IMR-90 (cell line): Measurements from ENCODE around the gene ZNF750. TPM values are rescaled to one million over a fixed set of nuclear protein-coding genes. Genes with fewer than 3 reads are reported as not detected.
A peak's percentile ranks its signal among the peaks of the same experiment; 100 is the strongest.

ENCODE experiments used
- ATAC-seq: fragments of 200-7000 bp; cut with Tn5 transposase; 2 replicates; pipeline ENCODE4 v1.9.1; 2020; ENCODE audit warnings: low read depth, mild to moderate bottlenecking, moderate library complexity
- BruUV-seq: library from RNA; stranded (reverse); fragments of 400-500 nt; replicated peaks from 2 replicates; lab custom pipeline; 2021; lab: Mats Ljungman, UMichigan
- CTCF ChIA-PET: fragments of 300-600 bp; formaldehyde crosslinking; extraction: SDS; loops from one replicate; lab custom pipeline; 2021; ENCODE audit warnings: antibody characterized with exemption; lab: Yijun Ruan, JAX
- POLR2A ChIA-PET: fragments of 300-600 bp; sonication (Branson Sonifier 250); formaldehyde crosslinking; loops from one replicate; lab custom pipeline; 2022; ENCODE audit warnings: antibody characterized with exemption; ENCODE audit not compliant: unreplicated experiment; lab: Charles Lee
- DNase-seq: peaks from one replicate; pipeline ENCODE4 v3.0.0; 2013
- H2AFZ ChIP-seq: replicated peaks from 2 replicates; pipeline ENCODE3; 2013; ENCODE audit warnings: low read length, mild to moderate bottlenecking; ENCODE audit not compliant: poor library complexity
- H2AK5ac ChIP-seq: 2 replicates; pipeline ENCODE4 v1.6.1; 2013; ENCODE audit warnings: low read depth, low read length, inconsistent platforms
- H2AK9ac ChIP-seq: replicated peaks from 2 replicates; pipeline ENCODE3; 2013; ENCODE audit warnings: mild to moderate bottlenecking, low read depth, low read length, moderate library complexity; ENCODE audit not compliant: poor library complexity
- H2BK120ac ChIP-seq: 2 replicates; pipeline ENCODE4 v1.6.1; 2013; ENCODE audit warnings: low read depth, low read length, inconsistent platforms
- H2BK15ac ChIP-seq: 3 replicates; pipeline ENCODE4 v1.6.1; 2013; ENCODE audit warnings: low read depth, low read length, inconsistent platforms
- H2BK20ac ChIP-seq: 2 replicates; pipeline ENCODE4 v1.6.1; 2013; ENCODE audit warnings: low read depth, mild to moderate bottlenecking, inconsistent platforms, low read length, moderate library complexity
- H2BK5ac ChIP-seq: 2 replicates; pipeline ENCODE4 v1.6.1; 2013; ENCODE audit warnings: mild to moderate bottlenecking, low read depth, low read length, inconsistent platforms; ENCODE audit not compliant: poor library complexity, severe bottlenecking
- H3K14ac ChIP-seq: replicated peaks from 2 replicates; pipeline ENCODE4 v1.6.1; 2013; ENCODE audit warnings: low read depth, low read length, inconsistent platforms
- H3K18ac ChIP-seq: 2 replicates; pipeline ENCODE4 v1.6.1; 2013; ENCODE audit warnings: low read depth, low read length, control low read depth
- H3K23ac ChIP-seq: 2 replicates; pipeline ENCODE4 v1.6.1; 2013; ENCODE audit warnings: low read depth, low read length, inconsistent platforms
- H3K27ac ChIP-seq: 2 replicates; pipeline ENCODE4 v1.5.1; 2013; ENCODE audit warnings: mild to moderate bottlenecking, control low read depth, low read length; ENCODE audit not compliant: insufficient read depth
- H3K27me3 ChIP-seq: 2 replicates; pipeline ENCODE4 v1.6.1; 2013; ENCODE audit warnings: low read length; ENCODE audit not compliant: control insufficient read depth, insufficient read depth
- H3K36me3 ChIP-seq: 2 replicates; pipeline ENCODE4 v1.6.1; 2013; ENCODE audit warnings: low read length, mixed read lengths; ENCODE audit not compliant: control insufficient read depth, insufficient read depth
- H3K4ac ChIP-seq: 2 replicates; pipeline ENCODE4 v1.6.1; 2013; ENCODE audit warnings: low read depth, low read length, inconsistent platforms
- H3K4me1 ChIP-seq: 2 replicates; pipeline ENCODE4 v1.6.1; 2013; ENCODE audit warnings: low read length, mixed read lengths; ENCODE audit not compliant: control insufficient read depth, insufficient read depth
- H3K4me2 ChIP-seq: 2 replicates; pipeline ENCODE4 v1.6.1; 2013; ENCODE audit warnings: low read depth, mild to moderate bottlenecking, control low read depth, low read length, moderate library complexity
- H3K4me3 ChIP-seq: 2 replicates; pipeline ENCODE4 v1.5.1; 2013; ENCODE audit warnings: low read depth, mild to moderate bottlenecking, control low read depth, low read length, moderate library complexity; ENCODE audit not compliant: insufficient read depth
- H3K56ac ChIP-seq: 2 replicates; pipeline ENCODE4 v1.6.1; 2013; ENCODE audit warnings: low read length, inconsistent platforms; ENCODE audit not compliant: insufficient read depth; ENCODE audit errors: extremely low read depth
- H3K79me1 ChIP-seq, 2 experiments: 2 replicates each; pipeline ENCODE4 v1.6.1; 2013; ENCODE audit warnings: low read length in 2 of 2, inconsistent platforms in 1 of 2, low read depth in 1 of 2
- H3K9ac ChIP-seq: 2 replicates; pipeline ENCODE4 v1.6.1; 2013; ENCODE audit warnings: low read depth, low read length, control low read depth
- H3K9me1 ChIP-seq: 2 replicates; pipeline ENCODE4 v1.6.1; 2013; ENCODE audit warnings: low read length, inconsistent platforms; ENCODE audit not compliant: insufficient read depth
- H3K9me3 ChIP-seq: 2 replicates; pipeline ENCODE4 v1.6.1; 2013; ENCODE audit warnings: low read length; ENCODE audit not compliant: control insufficient read depth, insufficient read depth
- H4K20me1 ChIP-seq: 2 replicates; pipeline ENCODE4 v1.6.1; 2013; ENCODE audit warnings: low read length, inconsistent platforms; ENCODE audit not compliant: insufficient read depth
- H4K5ac ChIP-seq: 2 replicates; pipeline ENCODE4 v1.6.1; 2013; ENCODE audit warnings: mild to moderate bottlenecking, low read depth, low read length, control low read depth
- H4K8ac ChIP-seq, 2 experiments: 2 replicates each; pipeline ENCODE4 v1.6.1; 2013; ENCODE audit warnings: low read depth in 2 of 2, low read length in 2 of 2, control low read depth in 1 of 2, inconsistent platforms in 1 of 2
- H4K91ac ChIP-seq: 2 replicates; pipeline ENCODE4 v1.6.1; 2013; ENCODE audit warnings: low read depth, low read length, inconsistent platforms; ENCODE audit not compliant: insufficient read depth
- BHLHE40 ChIP-seq: fragments of 150-350 bp; IDR thresholded peaks from 2 replicates; pipeline ENCODE4 v1.6.1; 2016; ENCODE audit warnings: mild to moderate bottlenecking, low read depth, low read length
- CEBPB ChIP-seq: IDR thresholded peaks from 2 replicates; pipeline ENCODE4 v1.6.1; 2012; ENCODE audit warnings: low read depth, low read length, improper control_type of control experiment
- CHD1 ChIP-seq: IDR thresholded peaks from 2 replicates; pipeline ENCODE4 v1.6.1; 2012; ENCODE audit warnings: low read depth, low read length, improper control_type of control experiment
- FOS ChIP-seq: fragments of 150-350 bp; IDR thresholded peaks from 2 replicates; pipeline ENCODE4 v1.6.1; 2016; ENCODE audit warnings: low read depth, low read length
- MAFK ChIP-seq: IDR thresholded peaks from 2 replicates; pipeline ENCODE4 v1.6.1; 2012; ENCODE audit warnings: low read depth, low read length, improper control_type of control experiment
- MAZ ChIP-seq: IDR thresholded peaks from 2 replicates; pipeline ENCODE4 v1.6.1; 2012; ENCODE audit warnings: low read depth, mild to moderate bottlenecking, low read length, improper control_type of control experiment, moderate library complexity, borderline replicate concordance
- MXI1 ChIP-seq: IDR thresholded peaks from 2 replicates; pipeline ENCODE4 v1.6.1; 2012; ENCODE audit warnings: low read depth, mild to moderate bottlenecking, low read length, moderate library complexity, borderline replicate concordance
- NFE2L2 ChIP-seq: fragments of 150-350 bp; IDR thresholded peaks from 2 replicates; pipeline ENCODE4 v1.6.1; 2016; ENCODE audit warnings: low read depth, mild to moderate bottlenecking, low read length
- POLR2A ChIP-seq: IDR thresholded peaks from 2 replicates; pipeline ENCODE4 v1.6.1; 2012; ENCODE audit warnings: mild to moderate bottlenecking, low read depth, low read length
- RAD21 ChIP-seq: IDR thresholded peaks from 2 replicates; pipeline ENCODE4 v1.6.1; 2012; ENCODE audit warnings: low read length, improper control_type of control experiment
- RCOR1 ChIP-seq: IDR thresholded peaks from 2 replicates; pipeline ENCODE4 v1.6.1; 2012; ENCODE audit warnings: mild to moderate bottlenecking, low read length, improper control_type of control experiment; ENCODE audit not compliant: insufficient replicate concordance
- RFX5 ChIP-seq: IDR thresholded peaks from 2 replicates; pipeline ENCODE4 v1.8.0; 2012; ENCODE audit warnings: low read depth, mild to moderate bottlenecking, low read length, moderate library complexity
- SMC3 ChIP-seq: fragments of 150-350 bp; IDR thresholded peaks from 2 replicates; pipeline ENCODE4 v1.6.1; 2016; ENCODE audit warnings: low read depth, mild to moderate bottlenecking, antibody characterized with exemption, low read length, moderate library complexity
- WGBS, 2 experiments: methylation state at CpG; one replicate each; pipeline versions ENCODE4 v1.1.5 to v1.1.7; 2013; ENCODE audit warnings: missing lambda C conversion rate in 2 of 2; ENCODE audit not compliant: insufficient read length in 1 of 2; ENCODE audit errors: extremely low coverage in 2 of 2; 5-methylcytosine and 5-hydroxymethylcytosine counted together
- dilution Hi-C: fragments of 300-500 bp; cut with HindIII; formaldehyde crosslinking; loops from one replicate; pipeline ENCODE4 v1.14.3; 2018; ENCODE audit warnings: low sequenced_read_pairs; ENCODE audit not compliant: unreplicated experiment
- in situ Hi-C: fragments of 300-500 bp; cut with MboI; formaldehyde crosslinking; loops from 3 replicates; pipeline ENCODE4 v1.14.3; 2019; ENCODE audit warnings: low sequenced_read_pairs, inconsistent platforms, mixed read lengths
- intact Hi-C: fragments of 100-400 bp; cut with micrococcal nuclease; formaldehyde crosslinking; loops from 2 replicates; pipeline ENCODE4 v1.10.0; 2022
- polyA plus RNA-seq, 3 experiments: library from polyadenylated mRNA; depleted of rRNA; stranded (reverse); fragments of >200 nt; gene quantifications; 2 replicates each; pipeline ENCODE4 v1.2.3, GENCODE V29; 2012; ENCODE audit warnings: low replicate concordance in 1 of 3
- total RNA-seq: library from RNA; depleted of rRNA; stranded (reverse); fragments of >200 nt; gene quantifications from 2 replicates; pipeline ENCODE4 v1.2.3, GENCODE V29; 2012
- TF ChIP-seq, protein P1 (sequence below): fragments of 150-350 bp; IDR thresholded peaks from 2 replicates; pipeline ENCODE4 v1.6.1; 2016; ENCODE audit warnings: low read depth, mild to moderate bottlenecking, low read length, moderate library complexity, borderline replicate concordance
- TF ChIP-seq, protein P2 (sequence below): conservative IDR thresholded peaks from 2 replicates; pipeline ENCODE4 v1.5.1; 2012; ENCODE audit warnings: mild to moderate bottlenecking, low read depth, low read length, improper control_type of control experiment
- TF ChIP-seq, protein P3 (sequence below): fragments of 150-350 bp; IDR thresholded peaks from 2 replicates; pipeline ENCODE4 v1.6.1; 2017; ENCODE audit warnings: mild to moderate bottlenecking, antibody characterized with exemption, low read length, low read depth

The ZNF750 gene
- total and polyA plus RNA-seq, 2 of the 4 experiments (the other 2 are of a cell fraction), result not detected

DNA sequence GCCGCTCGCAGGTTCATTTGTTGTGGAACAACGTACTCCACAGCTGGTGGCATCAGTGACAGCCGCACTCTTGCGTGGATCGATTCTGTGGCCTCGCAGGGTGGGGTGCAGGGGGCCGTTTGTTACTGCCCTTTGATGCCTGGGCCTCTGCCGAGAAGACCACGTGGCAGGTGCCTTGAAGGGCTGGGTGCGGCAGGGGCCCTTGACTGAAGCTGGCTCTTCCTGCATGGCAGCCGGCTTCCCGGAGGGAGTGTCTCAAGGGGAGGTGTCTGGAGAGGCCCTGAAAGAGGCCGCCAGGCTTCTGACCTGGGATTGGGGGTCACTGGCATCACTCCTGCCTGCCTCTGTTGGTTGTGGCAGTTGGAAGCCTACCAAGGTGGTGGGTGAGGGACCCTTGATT lies 44.2 kb downstream of the ZNF750 start:
- intact Hi-C loops (no loop called here), dilution Hi-C loops (no loop called here), in situ Hi-C loops (no loop called here)
- H3K4me3 ChIP-seq, result no peak overlapping the region
- peaks cover 6 to 58% of the 10 kb centered on the region in 2 experiments for H3K79me1 ChIP-seq
- H3K9ac ChIP-seq, result no peak overlapping the region
- H3K4ac ChIP-seq, result no peak overlapping the region
- H2BK15ac ChIP-seq, result no peak overlapping the region
- 92% methylated on average over 5 of the region's 14 CpGs; no CpG with 5 or more reads in 1 of the 2 experiments for WGBS, 2 experiments
- no peak for DNase-seq
- no peak overlapping the region for H2AK5ac ChIP-seq
- H3K9me1 ChIP-seq, result no peaks in the 10 kb centered on the region; the same call in 1 of the 2 replicates
- H4K91ac ChIP-seq, result no peak overlapping the region
- H3K27ac ChIP-seq, result no peak overlapping the region
- ChIA-PET CTCF (no interaction called here), POLR2A (no interaction called here)
- H4K8ac ChIP-seq, result no peak overlapping the region
- no peak overlapping the region for H3K23ac ChIP-seq
- no peak overlapping the region for H2AFZ ChIP-seq
- TF ChIP-seq FOS (no peak), CHD1 (no peak), CEBPB (no peak), RCOR1 (no peak), RAD21 (no peak), SMC3 (no peak), BHLHE40 (no peak), RFX5 (no peak), MAFK (no peak), MAZ (no peak), POLR2A (no peak), MXI1 (no peak), NFE2L2 (no peak)
- TF ChIP-seq, protein P1, sequence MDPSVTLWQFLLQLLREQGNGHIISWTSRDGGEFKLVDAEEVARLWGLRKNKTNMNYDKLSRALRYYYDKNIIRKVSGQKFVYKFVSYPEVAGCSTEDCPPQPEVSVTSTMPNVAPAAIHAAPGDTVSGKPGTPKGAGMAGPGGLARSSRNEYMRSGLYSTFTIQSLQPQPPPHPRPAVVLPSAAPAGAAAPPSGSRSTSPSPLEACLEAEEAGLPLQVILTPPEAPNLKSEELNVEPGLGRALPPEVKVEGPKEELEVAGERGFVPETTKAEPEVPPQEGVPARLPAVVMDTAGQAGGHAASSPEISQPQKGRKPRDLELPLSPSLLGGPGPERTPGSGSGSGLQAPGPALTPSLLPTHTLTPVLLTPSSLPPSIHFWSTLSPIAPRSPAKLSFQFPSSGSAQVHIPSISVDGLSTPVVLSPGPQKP, result no peak
- TF ChIP-seq, protein P2, sequence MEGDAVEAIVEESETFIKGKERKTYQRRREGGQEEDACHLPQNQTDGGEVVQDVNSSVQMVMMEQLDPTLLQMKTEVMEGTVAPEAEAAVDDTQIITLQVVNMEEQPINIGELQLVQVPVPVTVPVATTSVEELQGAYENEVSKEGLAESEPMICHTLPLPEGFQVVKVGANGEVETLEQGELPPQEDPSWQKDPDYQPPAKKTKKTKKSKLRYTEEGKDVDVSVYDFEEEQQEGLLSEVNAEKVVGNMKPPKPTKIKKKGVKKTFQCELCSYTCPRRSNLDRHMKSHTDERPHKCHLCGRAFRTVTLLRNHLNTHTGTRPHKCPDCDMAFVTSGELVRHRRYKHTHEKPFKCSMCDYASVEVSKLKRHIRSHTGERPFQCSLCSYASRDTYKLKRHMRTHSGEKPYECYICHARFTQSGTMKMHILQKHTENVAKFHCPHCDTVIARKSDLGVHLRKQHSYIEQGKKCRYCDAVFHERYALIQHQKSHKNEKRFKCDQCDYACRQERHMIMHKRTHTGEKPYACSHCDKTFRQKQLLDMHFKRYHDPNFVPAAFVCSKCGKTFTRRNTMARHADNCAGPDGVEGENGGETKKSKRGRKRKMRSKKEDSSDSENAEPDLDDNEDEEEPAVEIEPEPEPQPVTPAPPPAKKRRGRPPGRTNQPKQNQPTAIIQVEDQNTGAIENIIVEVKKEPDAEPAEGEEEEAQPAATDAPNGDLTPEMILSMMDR, result no peak
- TF ChIP-seq, protein P3, sequence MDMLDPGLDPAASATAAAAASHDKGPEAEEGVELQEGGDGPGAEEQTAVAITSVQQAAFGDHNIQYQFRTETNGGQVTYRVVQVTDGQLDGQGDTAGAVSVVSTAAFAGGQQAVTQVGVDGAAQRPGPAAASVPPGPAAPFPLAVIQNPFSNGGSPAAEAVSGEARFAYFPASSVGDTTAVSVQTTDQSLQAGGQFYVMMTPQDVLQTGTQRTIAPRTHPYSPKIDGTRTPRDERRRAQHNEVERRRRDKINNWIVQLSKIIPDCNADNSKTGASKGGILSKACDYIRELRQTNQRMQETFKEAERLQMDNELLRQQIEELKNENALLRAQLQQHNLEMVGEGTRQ, result no peak
- H2BK20ac ChIP-seq, result no peak overlapping the region
- no peak overlapping the region for H3K18ac ChIP-seq
- H2BK5ac ChIP-seq, result no peak overlapping the region
- H3K14ac ChIP-seq, result no peak overlapping the region
- H3K4me1 ChIP-seq, result peaks cover 7% of the 10 kb centered on the region
- no peak for ATAC-seq
- H3K9me3 ChIP-seq, result no peaks in the 10 kb centered on the region
- H3K27me3 ChIP-seq, result no peaks in the 10 kb centered on the region
- peaks cover 4% of the 10 kb centered on the region for H3K36me3 ChIP-seq
- peaks cover 5% of the 10 kb centered on the region for H4K20me1 ChIP-seq
- no peak overlapping the region for H3K56ac ChIP-seq
- BruUV-seq, result no TSS peak
- no peak overlapping the region for H4K5ac ChIP-seq
- H2AK9ac ChIP-seq, result peak overlapping the region; percentile 63
- no peak overlapping the region for H2BK120ac ChIP-seq
- no peak overlapping the region for H3K4me2 ChIP-seq
